NCI-H82 (cell line): ENCODE results near the gene ERBB3.

Experiments
- DNase-seq: peaks from one replicate; lab custom pipeline; 2025; lab: John Stamatoyannopoulos, UW

ERBB3 gene

GRCh38 chr12:56115329-56115728 is 35.4 kb downstream of the ERBB3 start:
- DNase-seq: peak; percentile 55

GRCh38 chr12:56116267-56117081 is 36.5 kb downstream of the ERBB3 start, which contains the start of gene RPL41:
Gene RPL41, plus strand, starts transcription at chr12:56116633.
- DNase-seq: peak; percentile 97

GRCh38 chr12:56117082-56117706 is 37.2 kb downstream of the ERBB3 start:
- DNase-seq: peak; percentile 59

- DNase-seq: peak; percentile 100
Measured at GRCh38 chr12:56117778-56118687, 38.1 kb downstream of the ERBB3 start, which contains the start of gene ZC3H10. Gene ZC3H10, plus strand, starts transcription at chr12:56118266. Its CDS starts 2,297 bp downstream, at chr12:56120563.

DNA sequence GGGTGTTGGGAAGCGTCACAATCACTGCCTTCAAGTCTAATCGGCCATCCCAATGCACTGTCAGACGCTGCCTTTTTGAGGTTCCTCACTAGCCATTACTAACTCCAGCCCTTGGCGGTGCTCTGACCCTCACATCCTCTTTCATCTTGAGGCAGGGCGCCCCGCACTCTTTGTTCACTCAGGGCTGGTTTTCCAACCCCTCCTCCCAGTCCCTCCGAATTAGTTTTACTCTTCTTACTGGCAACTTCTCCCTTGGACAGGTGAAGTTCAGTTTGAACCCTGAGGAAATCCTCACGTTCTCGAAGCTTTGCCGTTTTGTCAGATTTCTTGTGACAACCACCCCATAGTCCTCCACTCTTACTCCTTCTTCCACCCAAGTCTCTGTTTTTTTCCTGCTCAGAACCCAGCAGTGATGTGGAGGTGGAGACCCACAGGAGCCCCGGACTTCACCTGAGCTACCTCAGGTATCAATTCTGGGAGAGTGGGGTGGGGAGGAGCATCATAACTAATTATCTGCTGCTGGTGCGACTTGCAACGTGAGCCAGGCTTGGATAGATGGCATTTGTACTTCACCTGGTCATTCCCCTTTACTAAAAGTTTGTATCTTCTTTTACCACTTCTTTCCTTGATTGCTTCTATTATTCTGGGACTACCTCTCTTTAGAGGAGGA is 38.9 kb downstream of the ERBB3 start:
- DNase-seq: no peak

DNA sequence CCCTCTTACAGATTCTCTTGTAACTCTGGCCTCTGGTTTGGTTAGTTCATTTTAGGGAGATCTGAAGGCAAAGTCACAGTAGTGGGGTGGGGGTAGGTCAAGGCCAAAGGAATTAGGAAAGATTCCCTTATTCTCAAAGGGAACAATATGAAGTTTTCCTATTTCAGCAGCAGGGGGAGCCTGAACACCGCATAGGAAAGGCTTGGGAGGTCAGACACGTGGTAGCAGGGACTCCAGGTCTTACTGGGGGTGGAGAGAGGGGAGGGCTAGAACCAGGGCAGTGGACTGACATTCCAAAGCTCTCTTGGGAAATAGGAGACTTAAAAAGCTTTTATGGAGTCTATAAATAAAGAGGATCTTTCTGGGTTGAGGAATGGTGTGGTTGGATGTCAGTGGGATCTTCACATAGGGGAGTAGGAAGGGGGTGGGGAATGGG is 39.4 kb downstream of the ERBB3 start:
- peak; percentile 96 for DNase-seq

- DNase-seq: no peak
Measured at GRCh38 chr12:56120158-56120846, 40.3 kb downstream of the ERBB3 start.

GRCh38 chr12:56121204-56121870 is 41.4 kb downstream of the ERBB3 start:
- DNase-seq: no peak

DNA sequence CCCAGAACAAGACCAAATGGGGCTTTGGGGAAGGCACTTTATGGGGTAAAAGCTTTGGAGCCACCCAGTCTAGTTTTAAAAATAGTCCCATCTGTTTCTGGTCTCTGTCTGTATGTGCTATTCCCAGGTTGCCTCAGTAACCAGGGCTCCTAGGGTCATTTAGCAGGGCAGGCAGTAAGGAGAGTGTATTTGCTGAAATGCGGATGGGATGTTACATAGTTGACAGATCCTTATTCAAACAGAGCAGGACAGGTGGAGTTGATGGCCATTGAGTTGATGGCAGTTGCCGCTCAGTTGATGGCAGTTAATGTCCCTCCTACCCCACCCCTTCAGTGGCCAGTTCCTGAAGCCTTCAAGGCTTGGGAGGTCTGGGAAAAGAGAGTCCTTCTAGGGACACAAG is 42.7 kb downstream of the ERBB3 start:
- no peak for DNase-seq

GRCh38 chr12:56124133-56124532 is 44.2 kb downstream of the ERBB3 start:
- DNase-seq: no peak

DNA sequence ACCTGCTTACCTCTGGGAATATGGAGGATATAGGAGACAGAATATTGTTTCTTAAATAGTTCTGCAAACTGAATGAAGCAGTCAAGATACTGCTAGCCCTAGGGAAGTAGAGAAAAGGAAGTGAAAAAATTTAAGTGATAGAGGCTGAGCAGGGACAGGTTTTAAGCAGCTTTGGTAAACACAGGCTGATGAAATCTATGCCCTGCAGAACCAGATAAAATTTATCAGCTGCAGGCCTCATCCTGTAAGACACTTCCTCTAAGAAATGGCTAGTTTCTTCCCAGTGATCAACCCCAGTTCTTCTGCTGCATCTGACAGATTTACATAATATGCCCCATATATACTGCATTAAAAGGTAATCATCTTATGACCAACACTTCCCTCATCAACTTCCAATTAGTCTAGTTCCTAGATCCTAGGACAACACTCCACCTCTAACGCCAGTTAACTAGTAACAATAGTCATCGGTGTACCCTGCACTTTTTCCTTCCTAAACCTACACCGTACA is 46.8 kb downstream of the ERBB3 start:
- DNase-seq: no peak

GRCh38 chr12:56127485-56127887 is 47.5 kb downstream of the ERBB3 start:
- peak; percentile 58 for DNase-seq

DNA sequence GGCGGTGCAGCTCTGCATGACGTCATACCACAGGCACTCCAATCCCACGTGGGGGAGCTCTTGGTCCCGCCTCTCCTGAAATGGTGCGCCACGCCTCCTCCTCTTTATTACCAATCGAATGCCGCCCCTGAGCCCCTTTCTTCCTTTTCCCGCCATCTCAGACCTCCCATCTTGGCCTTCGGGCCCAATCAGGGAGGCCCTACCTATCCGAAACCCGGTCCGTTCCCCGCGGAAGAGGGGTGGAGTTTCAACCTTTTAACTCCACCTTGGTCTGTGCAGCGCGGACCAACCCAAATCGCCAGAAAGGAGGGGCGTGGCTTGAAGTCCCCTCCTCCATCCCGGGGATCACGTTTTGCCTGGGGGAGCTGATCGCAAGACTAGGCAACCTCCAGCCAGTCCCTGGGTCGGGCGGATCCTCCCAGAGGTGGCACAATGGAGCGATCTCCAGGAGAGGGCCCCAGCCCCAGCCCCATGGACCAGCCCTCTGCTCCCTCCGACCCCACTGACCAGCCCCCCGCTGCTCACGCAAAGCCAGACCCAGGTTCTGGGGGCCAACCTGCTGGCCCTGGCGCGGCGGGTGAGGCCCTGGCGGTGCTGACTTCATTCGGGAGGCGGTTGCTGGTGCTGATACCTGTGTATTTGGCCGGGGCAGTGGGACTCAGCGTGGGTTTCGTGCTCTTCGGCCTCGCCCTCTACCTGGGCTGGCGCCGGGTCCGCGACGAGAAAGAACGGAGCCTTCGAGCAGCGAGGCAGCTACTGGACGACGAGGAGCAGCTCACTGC is 48.1 kb downstream of the ERBB3 start, which contains the start of gene ESYT1:
TSS of gene ESYT1 (plus strand) at position 380 of the 782 bp plus-strand sequence. CDS start at position 433, 53 bp downstream.
- DNase-seq: peak; percentile 100

GRCh38 chr12:56128670-56129205 is 48.8 kb downstream of the ERBB3 start:
- peak; percentile 62 for DNase-seq

DNA sequence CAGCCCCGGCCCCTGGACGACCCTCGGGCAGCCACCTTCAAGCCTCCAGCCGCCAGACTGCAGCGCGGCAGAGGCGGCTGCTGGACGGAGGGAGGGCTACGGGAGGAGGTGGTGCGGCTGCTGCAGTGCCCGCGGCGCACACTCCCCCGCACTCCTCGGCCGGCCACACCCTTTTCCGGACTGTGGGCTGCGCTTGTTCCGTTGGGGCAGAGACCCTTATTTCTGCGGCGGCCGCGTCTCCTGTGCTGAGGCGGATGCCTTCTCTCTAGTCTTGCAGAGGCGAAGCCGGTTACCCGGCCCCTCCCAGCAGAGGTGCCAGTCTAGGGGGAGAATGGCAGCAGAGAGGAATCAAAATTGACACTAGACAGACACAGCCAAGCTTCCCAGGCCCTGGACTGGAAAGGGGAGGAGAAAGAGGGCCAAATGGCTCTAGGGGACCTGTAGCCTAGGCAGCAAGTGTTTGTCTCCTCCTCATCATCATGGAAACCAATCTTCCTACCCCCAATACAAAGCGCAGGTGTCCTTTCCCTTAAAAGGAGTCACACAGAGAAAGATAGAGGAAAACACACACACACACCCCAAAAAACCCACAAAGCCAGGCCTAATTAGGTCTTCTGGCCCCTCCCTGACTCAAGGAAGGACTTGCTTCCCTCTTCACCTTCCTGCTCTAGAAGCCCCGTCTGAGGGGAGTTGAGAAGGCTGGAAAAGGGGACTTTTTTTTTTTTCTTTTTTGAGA is 49.4 kb downstream of the ERBB3 start:
- DNase-seq: peak; percentile 66

GRCh38 chr12:56129942-56130495 is 50.1 kb downstream of the ERBB3 start:
- DNase-seq: no peak

GRCh38 chr12:56130876-56131275 is 50.9 kb downstream of the ERBB3 start:
- DNase-seq: no peak

GRCh38 chr12:56134897-56135296 is 54.9 kb downstream of the ERBB3 start:
- DNase-seq: no peak
